Liver (tissue), 9 donors: Measurements from ENCODE around the gene CRB1. TPM values are rescaled to one million over a fixed set of nuclear protein-coding genes. Genes with fewer than 3 reads are reported as not detected.

Experiments
- DNase-seq: peaks from one replicate; pipeline ENCODE4 v3.0.0-alpha.2; 2017; ENCODE audit warnings: low spot score
- H3K27ac ChIP-seq, 2 donors: one replicate each; pipeline ENCODE4 v1.7.0; 2013; ENCODE audit warnings: inconsistent platforms in 2 of 2, low read length in 2 of 2, control low read depth in 1 of 2, low read depth in 1 of 2, mild to moderate bottlenecking in 1 of 2
- H3K27me3 ChIP-seq, 4 donors: one replicate each; pipeline versions ENCODE4 v1.6.1 to v1.7.0; 2013; ENCODE audit warnings: low read length in 3 of 4, inconsistent platforms in 1 of 4, mild to moderate bottlenecking in 1 of 4, moderate library complexity in 1 of 4; ENCODE audit not compliant: control insufficient read depth in 4 of 4, insufficient read depth in 4 of 4
- H3K36me3 ChIP-seq, 4 donors: one replicate each; pipeline versions ENCODE4 v1.6.1 to v1.7.0; 2013; ENCODE audit warnings: low read length in 3 of 4, mild to moderate bottlenecking in 3 of 4, low read depth in 1 of 4, moderate library complexity in 1 of 4; ENCODE audit not compliant: control insufficient read depth in 4 of 4, insufficient read depth in 3 of 4
- H3K4me1 ChIP-seq, 4 donors: one replicate each; pipeline versions ENCODE4 v1.6.1 to v1.7.0; 2013; ENCODE audit warnings: low read length in 3 of 4, mild to moderate bottlenecking in 3 of 4, moderate library complexity in 1 of 4; ENCODE audit not compliant: control insufficient read depth in 4 of 4, insufficient read depth in 4 of 4
- H3K4me3 ChIP-seq, 3 donors: one replicate each; pipeline versions ENCODE4 v1.6.1 to v1.7.0; 2013; ENCODE audit warnings: low read length in 3 of 3, control low read depth in 1 of 3, low read depth in 1 of 3, mild to moderate bottlenecking in 1 of 3
- H3K9ac ChIP-seq, 2 donors: one replicate each; pipeline ENCODE4 v1.7.0; 2013; ENCODE audit warnings: low read length in 2 of 2, mild to moderate bottlenecking in 2 of 2, moderate library complexity in 2 of 2, control low read depth in 1 of 2, low read depth in 1 of 2
- H3K9me3 ChIP-seq, 4 donors: one replicate each; pipeline versions ENCODE4 v1.6.1 to v1.7.0; 2013; ENCODE audit warnings: low read length in 3 of 4; ENCODE audit not compliant: control insufficient read depth in 4 of 4
- FOXA1 ChIP-seq: IDR thresholded peaks from 2 replicates; pipeline ENCODE4 v1.6.1; 2016; ENCODE audit warnings: antibody characterized with exemption
- FOXA2 ChIP-seq: IDR thresholded peaks from 2 replicates; pipeline ENCODE4 v1.6.1; 2016; ENCODE audit warnings: antibody characterized with exemption
- GABPA ChIP-seq, 2 donors: IDR thresholded peaks in 1 of 2; conservative IDR thresholded peaks in 1 of 2; 2 replicates each; pipeline ENCODE4 v1.6.1; 2016; ENCODE audit warnings: antibody characterized with exemption in 2 of 2, mild to moderate bottlenecking in 1 of 2, moderate library complexity in 1 of 2
- HNF4G ChIP-seq: IDR thresholded peaks from 2 replicates; pipeline ENCODE4 v1.6.1; 2016; ENCODE audit warnings: antibody characterized with exemption
- JUND ChIP-seq, 2 donors: IDR thresholded peaks; 2 replicates each; pipeline ENCODE4 v1.6.1; 2016; ENCODE audit warnings: antibody characterized with exemption in 2 of 2
- NR2F2 ChIP-seq: IDR thresholded peaks from 2 replicates; pipeline ENCODE4 v1.6.1; 2016; ENCODE audit warnings: antibody characterized with exemption
- RAD21 ChIP-seq, 2 donors: IDR thresholded peaks; 2 replicates each; pipeline ENCODE4 v1.6.1; 2016; ENCODE audit warnings: antibody characterized with exemption in 2 of 2, mild to moderate bottlenecking in 2 of 2
- SP1 ChIP-seq: IDR thresholded peaks from 2 replicates; pipeline ENCODE4 v1.6.1; 2018; ENCODE audit warnings: antibody characterized with exemption, mild to moderate bottlenecking
- TAF1 ChIP-seq: conservative IDR thresholded peaks from 2 replicates; pipeline ENCODE4 v1.6.1; 2016; ENCODE audit warnings: antibody characterized with exemption, mild to moderate bottlenecking
- YY1 ChIP-seq: IDR thresholded peaks from 2 replicates; pipeline ENCODE4 v1.6.1; 2016; ENCODE audit warnings: antibody characterized with exemption, mild to moderate bottlenecking
- WGBS: extraction: QIAGEN DNeasy Blood & Tissue Kit; methylation state at CpG from one replicate; pipeline ENCODE4 v1.1.7; 2013; 5-methylcytosine and 5-hydroxymethylcytosine counted together
- polyA plus RNA-seq, 2 donors: library from polyadenylated mRNA; stranded (reverse) in 1 of 2; unstranded in 1 of 2; fragments of 200-250 nt in 1 of 2; fragments of >200 nt in 1 of 2; fragmentation: Nextera tagmentation in 1 of 2; extraction: Ambion mirVana in 1 of 2; gene quantifications; one replicate each; pipeline versions ENCODE4 v1.2.1 to v1.2.3, GENCODE V29; 2013 to 2015
- total RNA-seq, 2 donors: library from RNA; depleted of rRNA; stranded (reverse); fragments of >200 nt; gene quantifications; one replicate each; pipeline ENCODE4 v1.2.3, GENCODE V29; 2014
- TF ChIP-seq, protein P1 (sequence below): IDR thresholded peaks from 2 replicates; pipeline ENCODE4 v1.6.1; 2016; ENCODE audit warnings: antibody characterized with exemption
- TF ChIP-seq, protein P2 (sequence below): IDR thresholded peaks from 2 replicates; pipeline ENCODE4 v1.6.1; 2016; ENCODE audit warnings: antibody characterized with exemption
- TF ChIP-seq, protein P3 (sequence below): IDR thresholded peaks from 2 replicates; pipeline ENCODE4 v1.6.1; 2016; ENCODE audit warnings: antibody characterized with exemption, mild to moderate bottlenecking
- TF ChIP-seq, protein P4 (sequence below): IDR thresholded peaks from 2 replicates; pipeline ENCODE4 v1.6.1; 2016; ENCODE audit warnings: antibody characterized with exemption
- donor health status: healthy.
- donor health status: healthy.
- donor health status: healthy.
- donor health status: healthy.
- donor health status: healthy.

CRB1 gene
- total and polyA plus RNA-seq, 4 donors, result 5.1 TPM; not detected in 3

DNA sequence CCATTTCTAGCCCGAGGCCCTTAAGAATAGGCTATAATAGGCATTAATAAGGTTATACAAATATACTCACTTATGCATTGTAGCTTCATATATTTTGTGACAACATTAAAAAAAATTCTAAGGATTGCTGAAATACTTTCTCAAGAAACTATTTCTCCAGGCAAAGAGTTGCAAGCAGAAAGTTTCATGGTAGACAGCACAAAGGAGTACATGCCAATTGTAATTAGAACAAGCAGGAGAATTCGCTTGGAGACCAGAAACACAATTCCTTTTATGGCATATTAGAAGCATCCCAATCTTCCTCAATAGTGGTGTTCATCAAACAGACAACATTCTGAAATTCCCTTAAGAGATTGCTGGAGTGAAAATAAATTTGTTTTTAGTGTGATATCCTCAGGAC lies 122.8 kb downstream of the CRB1 start:
- Histone ChIP-seq H3K27me3 (peaks cover 0 to 7% (median 0%) of the 10 kb centered on the region in 4 donors), H3K9me3 (no peaks in the 10 kb centered on the region), H3K9ac (no peak overlapping the region), H3K4me1 (no peaks in the 10 kb centered on the region), H3K27ac (no peak overlapping the region), H3K36me3 (no peaks in the 10 kb centered on the region), H3K4me3 (no peak overlapping the region)
- DNase-seq, result no peak
- TF ChIP-seq HNF4G (no peak), TAF1 (no peak), NR2F2 (no peak), RAD21 (IDR thresholded peaks at IDR 0.05) (no peak), SP1 (no peak), JUND (IDR thresholded peaks at IDR 0.05) (no peak), GABPA (IDR thresholded peaks at IDR 0.05 in 1 of 2, conservative IDR thresholded peaks at IDR 0.05 in 1 of 2) (no peak), YY1 (no peak), FOXA1 (no peak), FOXA2 (no peak)
- TF ChIP-seq, protein P1, sequence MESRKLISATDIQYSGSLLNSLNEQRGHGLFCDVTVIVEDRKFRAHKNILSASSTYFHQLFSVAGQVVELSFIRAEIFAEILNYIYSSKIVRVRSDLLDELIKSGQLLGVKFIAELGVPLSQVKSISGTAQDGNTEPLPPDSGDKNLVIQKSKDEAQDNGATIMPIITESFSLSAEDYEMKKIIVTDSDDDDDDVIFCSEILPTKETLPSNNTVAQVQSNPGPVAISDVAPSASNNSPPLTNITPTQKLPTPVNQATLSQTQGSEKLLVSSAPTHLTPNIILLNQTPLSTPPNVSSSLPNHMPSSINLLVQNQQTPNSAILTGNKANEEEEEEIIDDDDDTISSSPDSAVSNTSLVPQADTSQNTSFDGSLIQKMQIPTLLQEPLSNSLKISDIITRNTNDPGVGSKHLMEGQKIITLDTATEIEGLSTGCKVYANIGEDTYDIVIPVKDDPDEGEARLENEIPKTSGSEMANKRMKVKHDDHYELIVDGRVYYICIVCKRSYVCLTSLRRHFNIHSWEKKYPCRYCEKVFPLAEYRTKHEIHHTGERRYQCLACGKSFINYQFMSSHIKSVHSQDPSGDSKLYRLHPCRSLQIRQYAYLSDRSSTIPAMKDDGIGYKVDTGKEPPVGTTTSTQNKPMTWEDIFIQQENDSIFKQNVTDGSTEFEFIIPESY, result no peak
- TF ChIP-seq, protein P2, sequence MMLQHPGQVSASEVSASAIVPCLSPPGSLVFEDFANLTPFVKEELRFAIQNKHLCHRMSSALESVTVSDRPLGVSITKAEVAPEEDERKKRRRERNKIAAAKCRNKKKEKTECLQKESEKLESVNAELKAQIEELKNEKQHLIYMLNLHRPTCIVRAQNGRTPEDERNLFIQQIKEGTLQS, result no peak
- TF ChIP-seq, protein P3, sequence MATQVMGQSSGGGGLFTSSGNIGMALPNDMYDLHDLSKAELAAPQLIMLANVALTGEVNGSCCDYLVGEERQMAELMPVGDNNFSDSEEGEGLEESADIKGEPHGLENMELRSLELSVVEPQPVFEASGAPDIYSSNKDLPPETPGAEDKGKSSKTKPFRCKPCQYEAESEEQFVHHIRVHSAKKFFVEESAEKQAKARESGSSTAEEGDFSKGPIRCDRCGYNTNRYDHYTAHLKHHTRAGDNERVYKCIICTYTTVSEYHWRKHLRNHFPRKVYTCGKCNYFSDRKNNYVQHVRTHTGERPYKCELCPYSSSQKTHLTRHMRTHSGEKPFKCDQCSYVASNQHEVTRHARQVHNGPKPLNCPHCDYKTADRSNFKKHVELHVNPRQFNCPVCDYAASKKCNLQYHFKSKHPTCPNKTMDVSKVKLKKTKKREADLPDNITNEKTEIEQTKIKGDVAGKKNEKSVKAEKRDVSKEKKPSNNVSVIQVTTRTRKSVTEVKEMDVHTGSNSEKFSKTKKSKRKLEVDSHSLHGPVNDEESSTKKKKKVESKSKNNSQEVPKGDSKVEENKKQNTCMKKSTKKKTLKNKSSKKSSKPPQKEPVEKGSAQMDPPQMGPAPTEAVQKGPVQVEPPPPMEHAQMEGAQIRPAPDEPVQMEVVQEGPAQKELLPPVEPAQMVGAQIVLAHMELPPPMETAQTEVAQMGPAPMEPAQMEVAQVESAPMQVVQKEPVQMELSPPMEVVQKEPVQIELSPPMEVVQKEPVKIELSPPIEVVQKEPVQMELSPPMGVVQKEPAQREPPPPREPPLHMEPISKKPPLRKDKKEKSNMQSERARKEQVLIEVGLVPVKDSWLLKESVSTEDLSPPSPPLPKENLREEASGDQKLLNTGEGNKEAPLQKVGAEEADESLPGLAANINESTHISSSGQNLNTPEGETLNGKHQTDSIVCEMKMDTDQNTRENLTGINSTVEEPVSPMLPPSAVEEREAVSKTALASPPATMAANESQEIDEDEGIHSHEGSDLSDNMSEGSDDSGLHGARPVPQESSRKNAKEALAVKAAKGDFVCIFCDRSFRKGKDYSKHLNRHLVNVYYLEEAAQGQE, result no peak
- TF ChIP-seq, protein P4, sequence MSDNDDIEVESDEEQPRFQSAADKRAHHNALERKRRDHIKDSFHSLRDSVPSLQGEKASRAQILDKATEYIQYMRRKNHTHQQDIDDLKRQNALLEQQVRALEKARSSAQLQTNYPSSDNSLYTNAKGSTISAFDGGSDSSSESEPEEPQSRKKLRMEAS, result no peak
- 67% methylated on average over 2 of the region's 2 CpGs for WGBS

DNA sequence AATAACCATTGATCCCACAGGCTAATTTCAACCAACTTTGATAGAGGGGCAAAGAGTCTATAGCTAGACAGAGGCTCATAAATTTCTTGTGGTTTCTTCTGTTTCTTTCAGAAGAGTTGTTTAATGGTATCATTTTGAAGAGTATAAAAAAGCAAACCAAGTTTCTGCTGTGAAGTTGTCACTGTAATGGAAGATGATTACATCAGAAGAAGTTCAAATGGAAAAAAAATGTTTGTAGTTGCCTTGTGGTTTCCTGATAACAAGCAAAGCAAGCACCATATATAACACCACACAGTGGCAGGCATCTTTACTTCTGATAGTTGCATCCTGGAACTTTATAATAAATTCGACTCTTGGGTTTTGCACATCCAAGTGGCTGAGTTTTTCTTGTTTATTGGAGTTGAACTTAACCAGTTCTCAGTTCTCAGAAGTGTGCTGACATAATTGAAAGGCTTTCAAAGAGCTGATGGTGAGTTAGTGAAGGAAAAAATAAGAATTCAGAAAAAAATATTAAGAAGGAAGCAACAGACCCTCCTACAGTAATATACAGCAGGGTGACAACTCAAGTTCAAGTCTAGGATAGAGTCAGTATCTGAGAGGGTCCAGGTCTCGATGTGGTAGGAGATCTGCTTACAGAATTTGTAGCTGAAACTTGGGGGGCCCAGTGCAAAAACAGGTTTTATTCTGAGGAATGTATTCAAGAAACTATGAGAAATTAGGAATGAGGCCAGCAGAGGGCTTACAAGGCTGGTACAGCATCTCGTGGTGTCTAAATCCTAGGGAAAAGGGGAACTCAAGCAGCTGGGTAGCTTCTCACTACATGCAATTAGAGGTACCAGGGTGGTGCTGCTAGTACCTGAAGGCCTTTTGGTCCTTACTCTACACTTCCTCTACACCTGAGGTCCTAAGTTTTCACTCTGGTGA lies 123.5 kb downstream of the CRB1 start:
- H3K9me3 ChIP-seq, result no peaks in the 10 kb centered on the region
- no peak overlapping the region for H3K9ac ChIP-seq
- no peak for TF ChIP-seq JUND (IDR thresholded peaks at IDR 0.05)
- TF ChIP-seq HNF4G, result no peak
- H3K4me1 ChIP-seq, result no peaks in the 10 kb centered on the region
- DNase-seq, result no peak
- WGBS, result 75% methylated on average over 3 of the region's 3 CpGs
- no peak overlapping the region for H3K27ac ChIP-seq
- peaks cover 0 to 7% (median 0%) of the 10 kb centered on the region in 4 donors for H3K27me3 ChIP-seq
- H3K36me3 ChIP-seq, result no peaks in the 10 kb centered on the region
- no peak overlapping the region for H3K4me3 ChIP-seq
